PC-9 (cell line): Measurements from ENCODE around the gene CDHR2.

ENCODE experiments used
- CTCF ChIP-seq: fragments of 200-600 bp; sonication (generic); conservative IDR thresholded peaks from 2 replicates; pipeline ENCODE4 v1.6.1; 2017; ENCODE audit warnings: mixed run types, antibody characterized with exemption, mild to moderate bottlenecking, moderate library complexity
- EZH2 ChIP-seq: fragments of 200-600 bp; sonication (generic); IDR thresholded peaks from 2 replicates; pipeline ENCODE4 v1.8.0; 2017; ENCODE audit warnings: antibody characterized with exemption, low read depth

- TF ChIP-seq EZH2 (no peak), CTCF (no peak)
These were observed 75.8 kb downstream of the CDHR2 start for GRCh38 chr5:176624938-176625337.
